NT2/D1 (cell line): ENCODE measurements around the gene ARHGAP5.

Experiments used
- DNase-seq: peaks from one replicate; pipeline ENCODE4 v3.0.0-alpha.2; 2011; ENCODE audit warnings: low read depth, low spot score
- H3K27me3 ChIP-seq: 2 replicates; pipeline ENCODE4 v1.6.0; 2011; ENCODE audit warnings: mild to moderate bottlenecking; ENCODE audit not compliant: insufficient read length, insufficient read depth
- H3K36me3 ChIP-seq: 2 replicates; pipeline ENCODE4 v1.6.1; 2011; ENCODE audit warnings: mild to moderate bottlenecking, low read length, mixed read lengths; ENCODE audit not compliant: insufficient read depth, insufficient read length
- H3K4me1 ChIP-seq: 2 replicates; pipeline ENCODE4 v1.5.1; 2011; ENCODE audit not compliant: insufficient read depth, insufficient read length
- H3K4me3 ChIP-seq: 2 replicates; pipeline ENCODE4 v1.5.1; 2011; ENCODE audit warnings: low read depth; ENCODE audit not compliant: insufficient read length
- H3K9ac ChIP-seq: 2 replicates; pipeline ENCODE4 v1.6.0; 2011; ENCODE audit warnings: low read depth; ENCODE audit not compliant: insufficient read length
- H3K9me3 ChIP-seq: 2 replicates; pipeline ENCODE4 v1.5.1; 2011; ENCODE audit warnings: mild to moderate bottlenecking, low read length; ENCODE audit not compliant: insufficient read depth
- SUZ12 ChIP-seq: IDR thresholded peaks from 2 replicates; pipeline ENCODE4 v1.6.1; 2011; ENCODE audit not compliant: insufficient read length, insufficient read depth; ENCODE audit errors: extremely low read depth
- YY1 ChIP-seq: IDR thresholded peaks from 2 replicates; pipeline ENCODE4 v1.6.1; 2011; ENCODE audit not compliant: insufficient read length, insufficient read depth
- ZNF274 ChIP-seq: IDR thresholded peaks from 2 replicates; pipeline ENCODE4 v1.6.1; 2011; ENCODE audit warnings: mild to moderate bottlenecking, low read depth, low read length

The ARHGAP5 gene

GRCh38 chr14:32076278-32077080, 625 bp upstream of the ARHGAP5 start:
- TF ChIP-seq YY1 (no peak), ZNF274 (no peak), SUZ12 (no peak)
- H3K4me3 ChIP-seq = peak overlapping the region; percentile 75
- H3K36me3 ChIP-seq = no peaks in the 10 kb centered on the region
- peak overlapping the region; percentile 94 for H3K9ac ChIP-seq
- no peaks in the 10 kb centered on the region for H3K27me3 ChIP-seq
- peak; percentile 83 for DNase-seq
- H3K9me3 ChIP-seq = no peaks in the 10 kb centered on the region
- H3K4me1 ChIP-seq = no peaks in the 10 kb centered on the region

DNA sequence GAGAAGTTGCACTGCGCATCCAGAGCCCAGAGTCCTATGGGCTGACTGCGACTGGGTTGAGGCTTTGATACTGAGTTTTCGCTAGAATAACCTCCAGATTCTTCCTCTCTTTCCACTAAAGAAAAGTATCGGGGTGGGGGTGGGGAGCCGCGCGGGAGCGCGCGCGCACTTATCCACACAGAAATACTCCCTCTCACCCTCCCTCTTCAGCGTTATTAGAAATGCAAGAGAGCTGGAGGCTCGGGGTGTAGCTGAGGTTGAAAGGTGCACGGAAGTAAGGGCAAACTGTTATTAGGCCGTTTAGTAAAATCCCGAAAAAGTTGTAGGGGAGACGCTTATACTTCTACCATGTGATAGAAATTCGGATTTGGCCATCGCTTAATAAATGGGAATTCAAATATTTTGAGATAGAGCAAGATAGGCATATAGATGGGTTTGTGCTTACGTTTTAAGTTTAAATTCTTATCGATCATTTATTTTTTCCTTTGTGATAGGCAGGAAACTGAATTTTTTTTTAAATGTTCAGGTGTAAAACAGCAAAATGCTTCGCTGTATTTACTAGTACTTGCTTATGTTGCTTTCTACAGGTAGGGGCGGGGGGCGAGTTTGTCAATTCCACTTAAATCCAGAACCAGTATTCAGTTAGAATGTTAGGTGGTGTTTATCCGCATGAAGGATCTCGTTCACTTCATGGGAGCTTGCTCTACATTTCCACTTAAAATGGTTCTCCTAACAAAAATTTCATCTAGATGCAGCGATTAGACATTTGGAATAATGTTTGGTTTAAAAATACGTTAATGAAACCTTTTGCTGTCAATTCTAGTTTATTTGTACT, 1.1 kb downstream of the ARHGAP5 start:
- Histone ChIP-seq H3K36me3 (no peaks in the 10 kb centered on the region), H3K4me1 (no peaks in the 10 kb centered on the region), H3K9ac (peak overlapping the region; percentile 93), H3K9me3 (no peaks in the 10 kb centered on the region), H3K4me3 (peak overlapping the region; percentile 87), H3K27me3 (no peaks in the 10 kb centered on the region)
- no peak for TF ChIP-seq YY1
- no peak for TF ChIP-seq ZNF274
- no peak for DNase-seq

GRCh38 chr14:32078858-32079216, 1.7 kb downstream of the ARHGAP5 start:
- TF ChIP-seq YY1 (no peak), SUZ12 (no peak), ZNF274 (no peak)
- Histone ChIP-seq H3K27me3 (no peaks in the 10 kb centered on the region), H3K9me3 (no peaks in the 10 kb centered on the region), H3K4me3 (peak overlapping the region; percentile 87), H3K9ac (peak overlapping the region; percentile 93), H3K36me3 (no peaks in the 10 kb centered on the region), H3K4me1 (no peaks in the 10 kb centered on the region)
- no peak for DNase-seq

DNA sequence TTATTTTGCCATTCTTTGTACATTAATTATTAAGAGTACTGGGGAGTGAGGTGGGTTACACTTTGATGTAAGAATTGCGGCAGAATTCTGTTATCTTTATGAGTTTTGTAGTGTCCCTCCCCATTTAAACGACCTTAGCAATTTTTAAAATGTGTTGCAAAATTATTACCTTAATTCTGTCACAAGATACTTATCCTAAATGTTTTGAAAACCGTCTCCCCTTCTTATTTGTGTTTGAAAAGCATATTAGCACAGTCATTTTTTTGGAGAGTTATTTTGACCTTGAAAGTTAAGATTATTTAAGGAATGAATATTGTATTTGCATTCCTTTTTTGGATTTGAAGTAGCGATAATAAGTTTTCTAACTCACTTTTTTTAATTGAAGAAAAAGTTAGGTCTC, 2.2 kb downstream of the ARHGAP5 start:
- Histone ChIP-seq H3K27me3 (no peaks in the 10 kb centered on the region), H3K4me1 (no peaks in the 10 kb centered on the region), H3K36me3 (no peaks in the 10 kb centered on the region), H3K4me3 (no peak overlapping the region), H3K9me3 (no peaks in the 10 kb centered on the region), H3K9ac (no peak overlapping the region)
- TF ChIP-seq SUZ12 (no peak), ZNF274 (no peak), YY1 (no peak)
- DNase-seq = no peak

DNA sequence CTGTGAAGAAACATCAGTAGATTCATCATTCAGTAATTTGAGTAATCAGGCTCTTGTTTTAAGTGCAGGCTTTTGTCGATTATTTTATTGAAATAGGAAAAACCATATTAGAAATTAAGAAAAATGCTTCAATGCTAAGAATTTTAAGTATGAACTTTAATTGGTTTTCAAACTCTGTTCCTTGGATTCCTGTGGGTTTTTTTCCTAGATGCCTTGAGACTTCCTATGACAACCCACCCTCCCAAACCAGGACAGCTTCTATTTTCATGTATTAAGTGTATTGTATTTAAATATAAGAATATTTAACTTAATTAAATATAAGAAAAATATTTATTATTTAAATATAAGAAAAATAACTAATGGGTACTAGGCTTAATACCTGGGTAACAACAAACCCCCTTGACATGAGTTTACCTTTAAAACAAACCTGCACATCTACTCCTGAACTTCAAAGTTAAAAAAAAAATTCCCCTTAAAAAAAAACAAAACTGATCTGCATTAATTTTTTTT, 3.0 kb downstream of the ARHGAP5 start:
- Histone ChIP-seq H3K4me1 (no peaks in the 10 kb centered on the region), H3K4me3 (no peak overlapping the region), H3K9me3 (no peaks in the 10 kb centered on the region), H3K9ac (no peak overlapping the region), H3K36me3 (no peaks in the 10 kb centered on the region), H3K27me3 (no peaks in the 10 kb centered on the region)
- DNase-seq = no peak
- TF ChIP-seq YY1 = no peak
- TF ChIP-seq ZNF274 = no peak
- TF ChIP-seq SUZ12 = no peak

GRCh38 chr14:32081901-32082300, 4.8 kb downstream of the ARHGAP5 start:
- Histone ChIP-seq H3K36me3 (no peaks in the 10 kb centered on the region), H3K4me1 (no peaks in the 10 kb centered on the region), H3K9ac (no peak overlapping the region), H3K4me3 (no peak overlapping the region), H3K27me3 (no peaks in the 10 kb centered on the region), H3K9me3 (no peaks in the 10 kb centered on the region)
- TF ChIP-seq YY1 (no peak), ZNF274 (no peak), SUZ12 (no peak)
- no peak for DNase-seq

DNA sequence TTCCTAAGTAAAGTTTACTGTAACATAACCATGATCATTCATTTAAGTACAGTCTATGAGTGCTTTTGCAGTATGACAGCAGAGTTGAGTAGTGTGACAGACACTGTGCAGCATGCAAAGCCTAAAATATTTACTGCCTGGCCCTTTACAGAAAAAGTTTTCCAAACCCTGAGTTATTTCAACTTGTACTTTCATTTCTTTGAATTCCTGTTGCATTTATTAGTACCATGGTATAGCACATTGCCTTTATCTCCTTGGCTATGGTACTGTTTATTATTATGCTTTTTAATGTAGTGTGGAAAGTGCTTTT, 6.2 kb downstream of the ARHGAP5 start:
- no peaks in the 10 kb centered on the region for H3K27me3 ChIP-seq
- DNase-seq = no peak
- no peak overlapping the region for H3K4me3 ChIP-seq
- H3K36me3 ChIP-seq = no peaks in the 10 kb centered on the region
- H3K9me3 ChIP-seq = no peaks in the 10 kb centered on the region
- TF ChIP-seq ZNF274 = no peak
- TF ChIP-seq SUZ12 = no peak
- TF ChIP-seq YY1 = no peak
- H3K9ac ChIP-seq = no peak overlapping the region
- H3K4me1 ChIP-seq = no peaks in the 10 kb centered on the region
